ENCODE data around the gene TDP1. TPM values are rescaled to one million over a fixed set of nuclear protein-coding genes. Genes with fewer than 3 reads are reported as not detected.

Gene TDP1
- polyA plus RNA-seq, 5 donors = 12.6 to 20.7 (median 18.2) TPM

GRCh38 chr14:89936654-89937185 is 19.0 kb upstream of the TDP1 start:
- no peak for DNase-seq

- no peak for DNase-seq
Observed at GRCh38 chr14:89941830-89942377, 13.8 kb upstream of the TDP1 start.

- no peak for DNase-seq
Observed at GRCh38 chr14:89947344-89947743, 8.4 kb upstream of the TDP1 start.

- no peak for DNase-seq
Observed at GRCh38 chr14:89952576-89952975, 3.2 kb upstream of the TDP1 start.

GRCh38 chr14:89953602-89954001 is 2.1 kb upstream of the TDP1 start:
- DNase-seq = no peak

- DNase-seq = peak; percentile 98 to 99
Observed at GRCh38 chr14:89954070-89955021, 1.4 kb upstream of the TDP1 start, which contains the start of gene EFCAB11. Gene EFCAB11 (minus strand): TSS chr14:89954730. CDS start chr14:89954660, 70 bp downstream.

- DNase-seq = no peak
Observed at GRCh38 chr14:89955022-89955744, 544 bp upstream of the TDP1 start.

- DNase-seq = no peak
Observed at GRCh38 chr14:89956661-89957009, 908 bp downstream of the TDP1 start.

- peak in 1 of 2 donors; percentile 50 for DNase-seq
Observed at GRCh38 chr14:89957376-89957775, 1.6 kb downstream of the TDP1 start.

GRCh38 chr14:89957791-89958190 is 2.1 kb downstream of the TDP1 start:
- no peak for DNase-seq

GRCh38 chr14:89958966-89959365 is 3.2 kb downstream of the TDP1 start:
- no peak for DNase-seq

- DNase-seq = no peak
Observed at GRCh38 chr14:89959853-89960445, 4.2 kb downstream of the TDP1 start.

GRCh38 chr14:89960914-89961313 is 5.2 kb downstream of the TDP1 start:
- DNase-seq = no peak

GRCh38 chr14:89963288-89963978 is 7.7 kb downstream of the TDP1 start:
- DNase-seq = peak in 1 of 2 donors; percentile 40

GRCh38 chr14:89965839-89966238 is 10.1 kb downstream of the TDP1 start:
- DNase-seq = no peak

GRCh38 chr14:89973234-89973823 is 17.6 kb downstream of the TDP1 start:
- DNase-seq = peak; percentile 20 to 49

- no peak for DNase-seq
Observed at GRCh38 chr14:89977668-89978067, 21.9 kb downstream of the TDP1 start.

GRCh38 chr14:89978656-89979055 is 22.9 kb downstream of the TDP1 start:
- DNase-seq = no peak

- DNase-seq = no peak
Observed at GRCh38 chr14:89983375-89983774, 27.6 kb downstream of the TDP1 start.

GRCh38 chr14:89986462-89987160 is 30.9 kb downstream of the TDP1 start:
- DNase-seq = peak in 1 of 2 donors; percentile 3

Data from right lung (tissue), 5 donors.